HEK293T (cell line): ENCODE data around the gene TSPAN18.
"Not testable (repeated sequence)": the region's sequence is repeated elsewhere in the genome, so short reads cannot be mapped to it uniquely, and the experiment has no call there.

ENCODE experiments used
- ELF4 ChIP-seq: fragments of 450-650 bp; IDR thresholded peaks from 2 replicates; pipeline ENCODE4 v1.6.1; 2017; ENCODE audit warnings: antibody characterized with exemption
- SP1 ChIP-seq: fragments of 450-650 bp; IDR thresholded peaks from 2 replicates; pipeline ENCODE4 v1.6.1; 2017

DNA sequence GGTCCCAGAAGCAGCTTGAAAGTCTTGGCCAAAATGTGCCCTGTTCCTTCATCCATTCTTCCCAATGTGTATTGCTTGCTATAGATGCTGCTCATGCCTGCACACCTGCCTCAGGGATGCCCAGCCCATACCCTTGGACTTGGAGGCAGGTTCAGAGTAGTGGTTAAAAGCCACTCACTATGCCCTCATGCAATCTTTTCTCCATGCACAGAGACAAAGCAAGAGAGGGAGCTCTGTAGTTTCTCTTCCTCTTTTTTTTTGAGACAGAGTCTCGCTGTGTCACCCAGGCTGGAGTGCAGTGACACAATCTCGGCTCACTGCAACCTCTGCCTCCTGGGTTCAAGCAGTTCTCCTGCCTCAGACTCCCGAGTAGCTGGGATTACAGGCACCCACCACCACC, 144.9 kb downstream of the TSPAN18 start:
- not testable (repeated sequence) for TF ChIP-seq ELF4, SP1
